Transverse colon (tissue), 4 donors: Measurements from ENCODE around the gene CCDC197. TPM values are rescaled to one million over a fixed set of nuclear protein-coding genes. Genes with fewer than 3 reads are reported as not detected.

Experiments
- DNase-seq: peaks from one replicate; pipeline ENCODE4 v3.0.0-alpha.2; 2019
- H3K27ac ChIP-seq, 4 donors: fragments of 200-600 bp; sonication (generic); 2 replicates each; pipeline ENCODE4 v1.5.1; 2016 to 2018; ENCODE audit warnings: inconsistent platforms in 4 of 4
- H3K27me3 ChIP-seq: fragments of 200-600 bp; sonication (generic); 2 replicates; pipeline ENCODE4 v1.5.1; 2017; ENCODE audit warnings: inconsistent platforms
- H3K36me3 ChIP-seq, 4 donors: fragments of 200-600 bp; sonication (generic); 2 replicates each; pipeline ENCODE4 v1.5.1; 2017 to 2019; ENCODE audit warnings: inconsistent platforms in 4 of 4
- H3K4me1 ChIP-seq, 4 donors: fragments of 200-600 bp; sonication (generic); 2 replicates each; pipeline ENCODE4 v1.5.1; 2017 to 2020; ENCODE audit warnings: inconsistent platforms in 4 of 4
- H3K4me3 ChIP-seq, 4 donors: fragments of 200-600 bp; sonication (generic); 1 replicate in 1 of 4; 2 replicates in 3 of 4; pipeline versions ENCODE4 v1.5.1 to v1.6.1; 2017 to 2019; ENCODE audit warnings: inconsistent platforms in 4 of 4
- H3K9me3 ChIP-seq, 2 donors: fragments of 200-600 bp; sonication (generic); 2 replicates each; pipeline ENCODE4 v1.5.1; 2017 to 2019; ENCODE audit warnings: inconsistent platforms in 2 of 2
- EP300 ChIP-seq: sonication (generic); formaldehyde crosslinking; IDR thresholded peaks from one replicate; pipeline ENCODE4 v1.6.1; 2017; ENCODE audit warnings: antibody characterized with exemption, low read depth
- POLR2A ChIP-seq: fragments of 450-650 bp; IDR thresholded peaks from one replicate; pipeline ENCODE4 v1.6.1; 2016; ENCODE audit warnings: antibody characterized with exemption, mild to moderate bottlenecking, moderate library complexity
- POLR2AphosphoS5 ChIP-seq, 3 donors: sonication (generic); formaldehyde crosslinking; IDR thresholded peaks; one replicate each; pipeline ENCODE4 v1.6.1; 2016; ENCODE audit warnings: antibody characterized with exemption in 3 of 3
- WGBS, 2 donors: methylation state at CpG; one replicate each; pipeline ENCODE4 v1.1.5; 2018; ENCODE audit warnings: low coverage in 1 of 2; 5-methylcytosine and 5-hydroxymethylcytosine counted together
- in situ Hi-C, 4 donors: fragments of 200-750 bp; cut with MboI; loops; one replicate each; pipeline versions ENCODE4 v1.15.0 to v1.15.1; 2017; ENCODE audit warnings: low sequenced_read_pairs in 3 of 4, low pct_ligation_motif_present in 1 of 4, low pct_unique_long_range_greater_than_20kb in 1 of 4
- intact Hi-C: fragments of 100-400 bp; cut with DNase I; formaldehyde crosslinking; loops from one replicate; pipeline ENCODE4 v1.15.1; 2023; ENCODE audit warnings: low total_unique reads
- total RNA-seq, 4 donors: library from RNA; depleted of rRNA; stranded (reverse); fragments of >200 nt; gene quantifications; one replicate each; pipeline ENCODE4 v1.1.0, GENCODE V29; 2016
- TF ChIP-seq, protein P1 (sequence below), 5 experiments: fragments of 200-600 bp in 3 of 5; fragments of 450-650 bp in 2 of 5; sonication (generic) in 3 of 5; IDR thresholded peaks; 1 replicate in 2 of 5; 2 replicates in 3 of 5; pipeline ENCODE4 v1.5.1; 2016 to 2017; ENCODE audit warnings: antibody characterized with exemption in 5 of 5, inconsistent platforms in 3 of 5, mild to moderate bottlenecking in 2 of 5, moderate library complexity in 1 of 5

The CCDC197 gene
- total RNA-seq, 4 donors from 2014 or later = not detected

DNA sequence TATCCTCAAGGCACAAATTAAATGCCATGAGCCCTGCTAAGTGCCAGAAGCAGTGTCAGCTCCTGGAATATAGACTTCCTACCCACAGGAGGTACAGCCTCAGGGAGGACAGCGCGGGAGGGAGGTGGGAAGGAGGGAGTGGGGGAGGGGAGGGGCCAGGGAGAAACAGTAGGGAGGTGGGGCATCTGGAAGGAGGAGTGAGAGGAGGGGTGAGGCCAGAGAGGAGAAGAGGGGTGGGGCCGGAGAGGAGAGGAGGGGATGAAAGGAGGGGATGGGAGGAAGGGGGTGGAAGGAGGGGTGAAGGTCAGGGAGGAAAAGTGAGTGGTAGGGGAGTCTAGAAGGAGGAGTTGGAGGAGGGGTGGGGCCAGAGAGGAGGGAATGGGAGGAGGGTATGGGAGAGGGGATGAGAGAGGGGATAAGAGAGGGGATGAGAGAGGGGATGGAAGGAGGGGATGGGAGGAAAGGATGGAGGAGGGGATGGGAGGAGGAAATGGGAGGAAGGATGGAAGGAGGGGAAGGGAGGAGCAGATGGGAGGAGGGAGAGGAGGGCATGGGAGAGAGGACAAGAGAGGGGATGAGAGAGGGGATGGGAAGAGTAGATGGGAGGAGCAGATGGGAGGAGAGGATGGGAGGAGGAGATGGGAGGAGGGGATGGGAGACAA lies 9.2 kb upstream of the CCDC197 start:
- no peak for DNase-seq
- 89% methylated on average over 1 of the region's 3 CpGs; no CpG with 5 or more reads in 1 of the 2 donors for WGBS, 2 donors
- H3K4me3 ChIP-seq = no peak overlapping the region
- H3K4me1 ChIP-seq = peaks cover 0 to 10% (median 5%) of the 10 kb centered on the region in 4 donors
- in situ Hi-C loops = no loop called here
- no peak for TF ChIP-seq EP300
- TF ChIP-seq, protein P1, sequence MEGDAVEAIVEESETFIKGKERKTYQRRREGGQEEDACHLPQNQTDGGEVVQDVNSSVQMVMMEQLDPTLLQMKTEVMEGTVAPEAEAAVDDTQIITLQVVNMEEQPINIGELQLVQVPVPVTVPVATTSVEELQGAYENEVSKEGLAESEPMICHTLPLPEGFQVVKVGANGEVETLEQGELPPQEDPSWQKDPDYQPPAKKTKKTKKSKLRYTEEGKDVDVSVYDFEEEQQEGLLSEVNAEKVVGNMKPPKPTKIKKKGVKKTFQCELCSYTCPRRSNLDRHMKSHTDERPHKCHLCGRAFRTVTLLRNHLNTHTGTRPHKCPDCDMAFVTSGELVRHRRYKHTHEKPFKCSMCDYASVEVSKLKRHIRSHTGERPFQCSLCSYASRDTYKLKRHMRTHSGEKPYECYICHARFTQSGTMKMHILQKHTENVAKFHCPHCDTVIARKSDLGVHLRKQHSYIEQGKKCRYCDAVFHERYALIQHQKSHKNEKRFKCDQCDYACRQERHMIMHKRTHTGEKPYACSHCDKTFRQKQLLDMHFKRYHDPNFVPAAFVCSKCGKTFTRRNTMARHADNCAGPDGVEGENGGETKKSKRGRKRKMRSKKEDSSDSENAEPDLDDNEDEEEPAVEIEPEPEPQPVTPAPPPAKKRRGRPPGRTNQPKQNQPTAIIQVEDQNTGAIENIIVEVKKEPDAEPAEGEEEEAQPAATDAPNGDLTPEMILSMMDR (IDR thresholded peaks at IDR 0.05) = no peak
- no peaks in the 10 kb centered on the region for H3K36me3 ChIP-seq
- intact Hi-C loops = no loop called here
- H3K27ac ChIP-seq = no peak overlapping the region
- H3K27me3 ChIP-seq = no peaks in the 10 kb centered on the region
- H3K9me3 ChIP-seq = no peaks in the 10 kb centered on the region

DNA sequence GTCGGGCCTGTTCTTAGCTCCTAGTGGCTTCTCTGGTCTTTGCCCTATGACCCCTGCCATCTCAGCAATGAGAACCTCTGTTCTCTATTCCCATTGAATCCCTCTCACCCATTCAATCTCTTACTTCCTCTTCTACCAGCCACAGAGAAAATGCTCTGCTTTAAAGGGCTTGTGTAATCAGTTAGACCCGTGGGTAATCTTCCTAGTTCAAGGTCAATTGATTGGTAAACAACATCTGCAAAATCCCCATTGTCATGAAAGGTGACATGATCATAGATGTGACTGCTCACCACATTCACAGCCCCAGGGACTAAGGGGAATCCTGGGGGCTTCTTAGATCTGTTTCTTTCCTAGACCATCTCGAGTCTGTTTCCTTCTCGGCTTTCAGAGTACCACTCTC lies 7.2 kb upstream of the CCDC197 start:
- Histone ChIP-seq H3K27me3 (no peaks in the 10 kb centered on the region), H3K27ac (no peak overlapping the region), H3K9me3 (no peaks in the 10 kb centered on the region), H3K4me1 (peaks cover 0 to 6% (median 3%) of the 10 kb centered on the region in 4 donors), H3K36me3 (no peaks in the 10 kb centered on the region), H3K4me3 (no peak overlapping the region)
- intact Hi-C loops = no loop called here
- in situ Hi-C loops = no loop called here
- 73% methylated on average over 4 of the region's 4 CpGs; no CpG with 5 or more reads in 1 of the 2 donors for WGBS, 2 donors
- no peak for DNase-seq
- no peak for TF ChIP-seq POLR2AphosphoS5 (IDR thresholded peaks at IDR 0.05)
- TF ChIP-seq POLR2A = no peak
- TF ChIP-seq, protein P1 (IDR thresholded peaks at IDR 0.05) = no peak
- TF ChIP-seq EP300 = no peak

DNA sequence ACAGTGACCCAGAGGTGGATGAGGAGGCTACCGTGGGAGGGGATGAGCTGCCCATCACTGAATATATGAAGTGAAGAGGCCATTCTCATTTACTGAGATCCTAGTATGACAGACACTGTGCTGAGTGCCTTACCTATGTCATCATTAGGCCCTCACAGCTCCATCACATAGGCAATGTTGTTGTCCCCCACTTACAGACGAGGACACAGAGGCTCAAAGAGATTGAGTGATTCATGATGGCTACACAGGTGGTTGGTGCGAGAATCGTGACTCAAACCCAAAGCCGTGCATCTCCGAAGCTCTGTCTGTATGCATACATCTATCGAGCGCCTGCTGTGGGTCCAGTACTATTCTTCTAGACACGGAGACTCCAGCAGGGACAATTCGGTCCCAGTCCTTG lies 5.9 kb upstream of the CCDC197 start:
- H3K9me3 ChIP-seq = no peaks in the 10 kb centered on the region
- peak overlapping the region in 1 of 4 donors; percentile 76 for H3K27ac ChIP-seq
- H3K4me1 ChIP-seq = no peaks in the 10 kb centered on the region
- intact Hi-C loops = no loop called here
- in situ Hi-C loops = no loop called here
- no peak for DNase-seq
- WGBS, 2 donors = 60 to 78% methylated on average over 1 to 10 of the region's 10 CpGs
- no peaks in the 10 kb centered on the region for H3K27me3 ChIP-seq
- H3K4me3 ChIP-seq = no peak overlapping the region
- H3K36me3 ChIP-seq = no peaks in the 10 kb centered on the region
- TF ChIP-seq POLR2AphosphoS5 (IDR thresholded peaks at IDR 0.05) = no peak

DNA sequence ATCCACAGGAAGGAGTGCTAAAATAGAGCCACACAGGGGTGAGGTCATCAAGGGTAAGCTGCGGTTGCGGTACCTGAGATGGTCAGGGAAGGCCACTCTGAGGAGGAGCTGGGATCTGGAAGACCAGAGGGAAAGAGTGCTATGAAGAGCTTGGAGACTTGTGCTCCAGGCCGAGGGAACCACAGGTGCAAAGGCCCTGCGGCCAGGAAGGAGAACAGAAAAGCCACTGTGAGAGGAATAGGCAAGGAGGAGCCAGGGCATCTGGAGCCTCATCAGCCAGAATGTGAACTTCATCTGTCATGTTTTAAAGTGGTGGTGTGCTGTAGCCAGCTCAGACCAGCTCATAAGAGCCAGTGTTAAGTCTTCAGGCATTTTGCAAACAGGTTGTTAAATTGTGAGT lies 5.5 kb upstream of the CCDC197 start:
- no peak for DNase-seq
- WGBS, 2 donors = 83 to 95% methylated on average over 2 to 4 of the region's 4 CpGs
- intact Hi-C loops = no loop called here
- TF ChIP-seq, protein P1 (IDR thresholded peaks at IDR 0.05) = no peak
- no peak for TF ChIP-seq POLR2AphosphoS5 (IDR thresholded peaks at IDR 0.05)
- Histone ChIP-seq H3K4me3 (no peak overlapping the region), H3K27ac (peak overlapping the region in 1 of 4 donors; percentile 76), H3K9me3 (no peaks in the 10 kb centered on the region), H3K36me3 (no peaks in the 10 kb centered on the region), H3K4me1 (no peaks in the 10 kb centered on the region), H3K27me3 (no peaks in the 10 kb centered on the region)
- in situ Hi-C loops = no loop called here

DNA sequence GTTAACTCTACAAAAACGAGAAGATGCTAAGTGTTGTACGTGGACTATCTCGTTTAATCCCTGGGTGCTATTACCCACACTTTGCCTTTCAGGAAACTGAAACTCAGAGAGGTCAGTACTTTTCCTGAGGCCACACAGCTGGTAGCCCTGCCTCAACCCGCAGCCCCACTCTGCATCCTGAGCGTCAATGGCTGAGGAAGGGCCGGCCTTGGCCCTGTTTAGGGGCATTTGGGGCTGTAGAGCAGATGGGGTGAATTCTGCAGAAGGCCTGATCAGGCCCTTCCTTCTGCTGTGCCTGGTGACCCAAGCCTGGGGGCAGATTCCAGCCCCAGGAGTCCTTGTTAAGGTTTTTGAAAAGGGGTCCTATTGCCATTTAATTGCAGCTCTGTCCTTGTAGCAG lies 3.7 kb upstream of the CCDC197 start:
- TF ChIP-seq EP300 (no peak), POLR2AphosphoS5 (IDR thresholded peaks at IDR 0.05) (no peak), POLR2A (no peak)
- TF ChIP-seq, protein P1 (IDR thresholded peaks at IDR 0.05) = no peak
- H3K4me3 ChIP-seq = no peak overlapping the region
- peak overlapping the region in 3 of 4 donors; percentile 13 to 76 (median 75) for H3K27ac ChIP-seq
- in situ Hi-C loops (no loop called here), intact Hi-C loops (no loop called here)
- H3K9me3 ChIP-seq = no peaks in the 10 kb centered on the region
- H3K27me3 ChIP-seq = no peaks in the 10 kb centered on the region
- H3K4me1 ChIP-seq = no peaks in the 10 kb centered on the region
- H3K36me3 ChIP-seq = no peaks in the 10 kb centered on the region
- no peak for DNase-seq
- 81 to 83% methylated on average over 2 to 6 of the region's 6 CpGs for WGBS, 2 donors
